ENCODE results near the gene PPP1R8.

The PPP1R8 gene

GRCh38 chr1:27879374-27880082 is 48.9 kb downstream of the PPP1R8 start:
- no peak for TF ChIP-seq CTCF (IDR thresholded peaks at IDR 0.05; ENCODE audit: borderline replicate concordance, insufficient read depth, low read depth, low read length)
- H3K4me3 ChIP-seq (ENCODE audit: low read depth, low read length): no peak overlapping the region

GRCh38 chr1:27882543-27882903 is 51.9 kb downstream of the PPP1R8 start:
- TF ChIP-seq CTCF (IDR thresholded peaks at IDR 0.05; ENCODE audit: borderline replicate concordance, insufficient read depth, low read depth, low read length): no peak
- no peak overlapping the region for H3K4me3 ChIP-seq (ENCODE audit: low read depth, low read length)

GRCh38 chr1:27883536-27883935 is 53.0 kb downstream of the PPP1R8 start:
- TF ChIP-seq CTCF (IDR thresholded peaks at IDR 0.05; ENCODE audit: borderline replicate concordance, insufficient read depth, low read depth, low read length): no peak
- no peak overlapping the region for H3K4me3 ChIP-seq (ENCODE audit: low read depth, low read length)

GRCh38 chr1:27884006-27884954 is 53.7 kb downstream of the PPP1R8 start:
- no peak overlapping the region for H3K4me3 ChIP-seq (ENCODE audit: low read depth, low read length)
- TF ChIP-seq CTCF (IDR thresholded peaks at IDR 0.05; ENCODE audit: borderline replicate concordance, insufficient read depth, low read depth, low read length): no peak

GRCh38 chr1:27885114-27885528 is 54.5 kb downstream of the PPP1R8 start:
- no peak for TF ChIP-seq CTCF (IDR thresholded peaks at IDR 0.05; ENCODE audit: borderline replicate concordance, insufficient read depth, low read depth, low read length)
- H3K4me3 ChIP-seq (ENCODE audit: low read depth, low read length): no peak overlapping the region

GRCh38 chr1:27885621-27886352 is 55.2 kb downstream of the PPP1R8 start:
- no peak for TF ChIP-seq CTCF (IDR thresholded peaks at IDR 0.05; ENCODE audit: borderline replicate concordance, insufficient read depth, low read depth, low read length)
- no peak overlapping the region for H3K4me3 ChIP-seq (ENCODE audit: low read depth, low read length)
